ENCODE measurements around the gene OR4C45.
"Not testable (repeated sequence)": the region's sequence is repeated elsewhere in the genome, so short reads cannot be mapped to it uniquely, and the experiment has no call there.

DNA sequence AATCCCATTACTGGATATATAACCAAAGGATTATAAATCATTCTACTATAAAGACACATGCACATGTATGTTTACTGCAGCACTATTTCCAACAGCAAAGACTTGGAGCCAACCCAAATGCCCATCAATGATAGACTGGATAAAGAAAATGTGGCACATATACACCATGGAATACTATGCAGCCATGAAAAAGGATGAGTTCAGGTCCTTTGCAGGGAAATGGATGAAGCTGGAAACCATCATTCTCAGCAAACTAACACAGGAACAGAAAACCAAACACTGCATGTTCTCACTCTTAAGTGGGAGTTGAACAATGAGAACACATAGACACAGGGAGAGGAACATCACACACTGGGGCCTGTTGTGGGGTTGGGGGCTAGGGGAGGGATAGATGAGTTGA is 3.6 kb downstream of the OR4C45 start:
- TF ChIP-seq, protein P1, sequence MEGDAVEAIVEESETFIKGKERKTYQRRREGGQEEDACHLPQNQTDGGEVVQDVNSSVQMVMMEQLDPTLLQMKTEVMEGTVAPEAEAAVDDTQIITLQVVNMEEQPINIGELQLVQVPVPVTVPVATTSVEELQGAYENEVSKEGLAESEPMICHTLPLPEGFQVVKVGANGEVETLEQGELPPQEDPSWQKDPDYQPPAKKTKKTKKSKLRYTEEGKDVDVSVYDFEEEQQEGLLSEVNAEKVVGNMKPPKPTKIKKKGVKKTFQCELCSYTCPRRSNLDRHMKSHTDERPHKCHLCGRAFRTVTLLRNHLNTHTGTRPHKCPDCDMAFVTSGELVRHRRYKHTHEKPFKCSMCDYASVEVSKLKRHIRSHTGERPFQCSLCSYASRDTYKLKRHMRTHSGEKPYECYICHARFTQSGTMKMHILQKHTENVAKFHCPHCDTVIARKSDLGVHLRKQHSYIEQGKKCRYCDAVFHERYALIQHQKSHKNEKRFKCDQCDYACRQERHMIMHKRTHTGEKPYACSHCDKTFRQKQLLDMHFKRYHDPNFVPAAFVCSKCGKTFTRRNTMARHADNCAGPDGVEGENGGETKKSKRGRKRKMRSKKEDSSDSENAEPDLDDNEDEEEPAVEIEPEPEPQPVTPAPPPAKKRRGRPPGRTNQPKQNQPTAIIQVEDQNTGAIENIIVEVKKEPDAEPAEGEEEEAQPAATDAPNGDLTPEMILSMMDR (IDR thresholded peaks at IDR 0.05), result not testable (repeated sequence)
- TF ChIP-seq POLR2A (IDR thresholded peaks at IDR 0.05), result not testable (repeated sequence)

Measured in lower leg skin (tissue), 3 donors.